Upper lobe of left lung (tissue), 6 donors: ENCODE data around the gene PLSCR1. TPM values are rescaled to one million over a fixed set of nuclear protein-coding genes. Genes with fewer than 3 reads are reported as not detected.

ENCODE experiments used
- ATAC-seq, 2 donors: fragments of 200-7000 bp; cut with Tn5 transposase; one replicate each; pipeline ENCODE4 v1.9.1; 2022; ENCODE audit warnings: mild to moderate bottlenecking in 2 of 2, moderate library complexity in 2 of 2; ENCODE audit not compliant: low FRiP score in 2 of 2
- DNase-seq, 2 donors: peaks; one replicate each; pipeline ENCODE4 v3.0.0-alpha.2; 2019 to 2020
- H3K27ac ChIP-seq, 4 donors: fragments of 200-600 bp; sonication (generic); one replicate each; pipeline ENCODE4 v1.5.1; 2016 to 2019
- H3K27me3 ChIP-seq, 4 donors: fragments of 200-600 bp; sonication (generic); one replicate each; pipeline ENCODE4 v1.5.1; 2017 to 2019
- H3K36me3 ChIP-seq, 4 donors: fragments of 200-600 bp; sonication (generic); one replicate each; pipeline ENCODE4 v1.5.1; 2016 to 2019
- H3K4me1 ChIP-seq, 4 donors: fragments of 200-600 bp; sonication (generic); one replicate each; pipeline ENCODE4 v1.5.1; 2018 to 2019
- H3K4me3 ChIP-seq, 4 donors: fragments of 200-600 bp; sonication (generic); one replicate each; pipeline ENCODE4 v1.5.1; 2017 to 2019; ENCODE audit warnings: mild to moderate bottlenecking in 2 of 4, moderate library complexity in 1 of 4
- H3K9me3 ChIP-seq, 4 donors: fragments of 200-600 bp; sonication (generic); one replicate each; pipeline ENCODE4 v1.5.1; 2018 to 2019
- EP300 ChIP-seq, 4 donors: sonication (generic); formaldehyde crosslinking; IDR thresholded peaks; one replicate each; pipeline ENCODE4 v1.5.1; 2017; ENCODE audit warnings: antibody characterized with exemption in 4 of 4, control low read depth in 2 of 4
- POLR2A ChIP-seq, 4 donors: fragments of 450-650 bp; IDR thresholded peaks; one replicate each; pipeline ENCODE4 v1.5.1; 2016 to 2017; ENCODE audit warnings: antibody characterized with exemption in 4 of 4, mild to moderate bottlenecking in 2 of 4
- POLR2AphosphoS5 ChIP-seq, 2 donors: sonication (generic); formaldehyde crosslinking; IDR thresholded peaks; one replicate each; pipeline ENCODE4 v1.5.1; 2017; ENCODE audit warnings: antibody characterized with exemption in 2 of 2
- WGBS, 2 donors: methylation state at CpG; one replicate each; pipeline ENCODE4 v1.1.5; 2017 to 2018; 5-methylcytosine and 5-hydroxymethylcytosine counted together
- total RNA-seq, 6 donors: library from RNA; depleted of rRNA in 4 of 6; stranded (reverse); fragments of >200 nt in 4 of 6; gene quantifications; one replicate each; pipeline versions ENCODE4 v1.1.0 to v1.2.1, GENCODE V29; 2016 to 2021
- TF ChIP-seq, protein P1 (sequence below), 6 experiments: fragments of 450-650 bp in 4 of 6; fragments of 200-600 bp in 2 of 6; sonication (generic) in 2 of 6; IDR thresholded peaks; one replicate each; pipeline ENCODE4 v1.5.1; 2016 to 2019; ENCODE audit warnings: antibody characterized with exemption in 6 of 6
- donor health status: DM: no; HTN: no; CAD: no; lungs with moderate emphysema.
- donor health status: DM: no; HTN: yes; CAD: no; lungs with severe emphysema.

The PLSCR1 gene
- total RNA-seq, 6 donors from 2014 or later: 77.4 to 173 (median 97.0) TPM

DNA sequence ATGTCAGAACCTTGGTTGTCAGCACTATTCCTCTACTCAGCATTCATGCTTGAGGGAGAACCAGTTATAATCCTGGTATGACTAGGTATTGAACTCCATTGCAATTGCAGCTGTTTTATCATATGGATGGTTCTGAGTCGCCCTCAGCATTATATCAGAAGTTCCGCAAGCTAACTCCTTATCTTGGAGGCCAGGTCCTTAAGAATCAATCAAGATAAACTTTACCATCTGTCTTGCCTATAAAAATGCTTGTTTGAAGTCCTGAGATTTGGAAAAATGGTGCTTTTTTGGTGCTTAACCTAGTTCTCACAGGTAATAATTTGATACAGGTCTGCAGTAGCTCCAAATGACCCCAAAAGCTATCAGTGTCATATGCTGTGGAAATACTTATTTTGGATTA is 16.3 kb upstream of the PLSCR1 start:
- Histone ChIP-seq H3K27ac (no peak overlapping the region), H3K4me3 (no peak overlapping the region), H3K9me3 (no peaks in the 10 kb centered on the region), H3K36me3 (no peaks in the 10 kb centered on the region), H3K27me3 (no peaks in the 10 kb centered on the region), H3K4me1 (no peaks in the 10 kb centered on the region)
- DNase-seq (no peak), ATAC-seq (no peak)
- TF ChIP-seq POLR2A (IDR thresholded peaks at IDR 0.05) (no peak), EP300 (IDR thresholded peaks at IDR 0.05) (no peak), POLR2AphosphoS5 (IDR thresholded peaks at IDR 0.05) (no peak)
- TF ChIP-seq, protein P1, sequence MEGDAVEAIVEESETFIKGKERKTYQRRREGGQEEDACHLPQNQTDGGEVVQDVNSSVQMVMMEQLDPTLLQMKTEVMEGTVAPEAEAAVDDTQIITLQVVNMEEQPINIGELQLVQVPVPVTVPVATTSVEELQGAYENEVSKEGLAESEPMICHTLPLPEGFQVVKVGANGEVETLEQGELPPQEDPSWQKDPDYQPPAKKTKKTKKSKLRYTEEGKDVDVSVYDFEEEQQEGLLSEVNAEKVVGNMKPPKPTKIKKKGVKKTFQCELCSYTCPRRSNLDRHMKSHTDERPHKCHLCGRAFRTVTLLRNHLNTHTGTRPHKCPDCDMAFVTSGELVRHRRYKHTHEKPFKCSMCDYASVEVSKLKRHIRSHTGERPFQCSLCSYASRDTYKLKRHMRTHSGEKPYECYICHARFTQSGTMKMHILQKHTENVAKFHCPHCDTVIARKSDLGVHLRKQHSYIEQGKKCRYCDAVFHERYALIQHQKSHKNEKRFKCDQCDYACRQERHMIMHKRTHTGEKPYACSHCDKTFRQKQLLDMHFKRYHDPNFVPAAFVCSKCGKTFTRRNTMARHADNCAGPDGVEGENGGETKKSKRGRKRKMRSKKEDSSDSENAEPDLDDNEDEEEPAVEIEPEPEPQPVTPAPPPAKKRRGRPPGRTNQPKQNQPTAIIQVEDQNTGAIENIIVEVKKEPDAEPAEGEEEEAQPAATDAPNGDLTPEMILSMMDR (IDR thresholded peaks at IDR 0.05): no peak
- whole genome bisulfite sequencing, 2 donors: 79 to 86% methylated on average over 2 of the region's 2 CpGs

- TF ChIP-seq, protein P1 (IDR thresholded peaks at IDR 0.05): no peak
- TF ChIP-seq EP300 (IDR thresholded peaks at IDR 0.05) (no peak), POLR2AphosphoS5 (IDR thresholded peaks at IDR 0.05) (no peak), POLR2A (IDR thresholded peaks at IDR 0.05) (no peak)
- ATAC-seq (no peak), DNase-seq (no peak)
- no peaks in the 10 kb centered on the region for H3K27me3 ChIP-seq
- no peaks in the 10 kb centered on the region for H3K36me3 ChIP-seq
- H3K9me3 ChIP-seq: no peaks in the 10 kb centered on the region
- H3K4me3 ChIP-seq: no peak overlapping the region
- no peak overlapping the region for H3K27ac ChIP-seq
- no peaks in the 10 kb centered on the region for H3K4me1 ChIP-seq
- 94 to 97% methylated on average over 3 of the region's 3 CpGs for WGBS, 2 donors
These were observed 15.0 kb upstream of the PLSCR1 start for GRCh38 chr3:146559388-146559787.

GRCh38 chr3:146558781-146559180 is 14.4 kb upstream of the PLSCR1 start:
- Histone ChIP-seq H3K9me3 (no peaks in the 10 kb centered on the region), H3K4me1 (no peaks in the 10 kb centered on the region), H3K36me3 (no peaks in the 10 kb centered on the region), H3K27me3 (no peaks in the 10 kb centered on the region), H3K27ac (no peak overlapping the region), H3K4me3 (no peak overlapping the region)
- TF ChIP-seq, protein P1 (IDR thresholded peaks at IDR 0.05): no peak
- TF ChIP-seq EP300 (IDR thresholded peaks at IDR 0.05) (no peak), POLR2A (IDR thresholded peaks at IDR 0.05) (no peak)
- ATAC-seq (peak in 1 of 2 donors; percentile 53), DNase-seq (no peak)
- WGBS, 2 donors: 33 to 70% methylated on average over 2 of the region's 2 CpGs

GRCh38 chr3:146557745-146558144 is 13.3 kb upstream of the PLSCR1 start:
- no peaks in the 10 kb centered on the region for H3K27me3 ChIP-seq
- H3K9me3 ChIP-seq: no peaks in the 10 kb centered on the region
- WGBS, 2 donors: 54 to 72% methylated on average over 4 of the region's 4 CpGs
- no peaks in the 10 kb centered on the region for H3K36me3 ChIP-seq
- peak in 1 of 2 donors; percentile 26 for DNase-seq
- ATAC-seq: peak in 1 of 2 donors; percentile 58
- TF ChIP-seq, protein P1 (IDR thresholded peaks at IDR 0.05): no peak
- TF ChIP-seq POLR2AphosphoS5 (IDR thresholded peaks at IDR 0.05) (no peak), EP300 (IDR thresholded peaks at IDR 0.05) (no peak), POLR2A (IDR thresholded peaks at IDR 0.05) (no peak)
- no peaks in the 10 kb centered on the region for H3K4me1 ChIP-seq
- H3K27ac ChIP-seq: no peak overlapping the region
- no peak overlapping the region for H3K4me3 ChIP-seq

DNA sequence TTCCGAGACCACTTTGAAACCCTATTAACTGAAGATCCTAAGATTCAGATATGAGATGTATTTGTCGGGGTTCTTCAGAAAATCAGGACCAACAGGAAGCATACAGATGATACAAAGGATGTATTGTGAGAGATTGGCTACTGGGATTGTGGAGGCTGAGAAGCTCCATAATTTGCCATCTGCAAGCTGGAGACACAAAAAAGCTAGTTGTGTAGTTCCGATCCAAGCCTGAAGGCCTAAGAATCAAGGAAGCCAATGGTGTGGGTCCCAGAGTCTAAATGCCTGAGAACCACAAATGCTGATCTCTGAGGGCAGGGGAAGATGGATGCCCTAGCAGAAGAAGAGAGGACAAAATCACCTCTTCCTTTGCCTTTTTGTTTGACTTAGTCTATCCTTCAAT is 10.9 kb upstream of the PLSCR1 start:
- no peak for TF ChIP-seq EP300 (IDR thresholded peaks at IDR 0.05)
- TF ChIP-seq, protein P1 (IDR thresholded peaks at IDR 0.05): no peak
- no peak for TF ChIP-seq POLR2A (IDR thresholded peaks at IDR 0.05)
- TF ChIP-seq POLR2AphosphoS5 (IDR thresholded peaks at IDR 0.05): no peak
- DNase-seq (no peak), ATAC-seq (no peak)
- Histone ChIP-seq H3K9me3 (no peaks in the 10 kb centered on the region), H3K4me3 (no peak overlapping the region), H3K27me3 (no peaks in the 10 kb centered on the region), H3K4me1 (peaks cover 0 to 8% (median 4%) of the 10 kb centered on the region in 4 donors), H3K27ac (no peak overlapping the region), H3K36me3 (no peaks in the 10 kb centered on the region)
- 97% methylated on average over 3 of the region's 3 CpGs for WGBS, 2 donors
